ENCODE data around the gene NFIX. TPM values are rescaled to one million over a fixed set of nuclear protein-coding genes. Genes with fewer than 3 reads are reported as not detected.

Gene NFIX
- total and polyA plus RNA-seq, 2 donors (not counting 3 experiments of a cell fraction or from before 2014, with no cell fraction given) = 9.8 to 37.7 TPM

DNA sequence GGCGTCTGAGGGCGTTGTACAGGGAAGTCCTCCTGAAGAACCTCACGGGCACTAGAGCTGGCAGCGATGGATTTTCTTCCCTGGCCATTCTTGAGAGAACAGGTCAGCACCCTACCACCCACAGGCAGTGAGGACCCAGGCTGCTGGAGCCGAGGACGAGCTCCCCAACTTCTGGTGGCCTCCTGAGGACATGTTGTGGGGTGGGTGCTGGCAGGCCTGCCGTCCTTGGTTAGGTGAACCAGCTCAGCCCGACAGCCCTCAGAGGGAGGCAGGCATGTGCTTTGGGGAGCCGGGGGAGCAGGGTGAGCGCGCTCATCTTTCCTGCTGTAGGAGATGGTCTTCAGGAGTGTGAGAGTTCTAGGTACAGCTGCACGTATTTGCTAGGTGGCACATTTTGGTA, 92.0 kb downstream of the NFIX start:
- no peaks in the 10 kb centered on the region for H3K79me2 ChIP-seq (ENCODE audit: control insufficient read depth, insufficient read depth, low read length)
- H3K4me1 ChIP-seq (ENCODE audit: control insufficient read depth, extremely low read depth, insufficient read depth, low read length) = peaks cover 12% of the 10 kb centered on the region
- H3K9ac ChIP-seq (replicated peaks; ENCODE audit: extremely low read depth, insufficient read depth, low read length) = no peak overlapping the region
- no peaks in the 10 kb centered on the region for H3K27me3 ChIP-seq (ENCODE audit: control insufficient read depth in 2 of 2, insufficient read depth in 2 of 2, low read length in 2 of 2)
- no peak overlapping the region for H2AFZ ChIP-seq (ENCODE audit: low read depth, low read length)
- ChIA-PET CTCF (interaction anchor here (0.7 to 7.2 kb wide), 4 partner anchors 26 to 149 kb away, joined by 3 to 76 read pairs (median 8); partner anchors contain the start of gene CALR), POLR2A (no interaction called here)
- H3K9me3 ChIP-seq (replicated peaks; ENCODE audit: control insufficient read depth, insufficient read depth, low read length) = no peaks in the 10 kb centered on the region
- no peak overlapping the region for H3K4me2 ChIP-seq (ENCODE audit: insufficient read depth, low read length)
- DNase-seq (ENCODE audit: low read depth, low spot score) (no peak), FAIRE-seq (no peak)
- no peak overlapping the region for H3K27ac ChIP-seq (ENCODE audit: insufficient read depth, low read depth, low read length)
- dilution Hi-C loops (cut with MboI; ENCODE audit: extremely low pct_ligation_motif_present, low sequenced_read_pairs) (no loop called here), intact Hi-C loops (cut with micrococcal nuclease) (no loop called here)
- H4K20me1 ChIP-seq (replicated peaks; ENCODE audit: control insufficient read depth, extremely low read depth, insufficient read depth, low read length) = no peaks in the 10 kb centered on the region
- no peak overlapping the region for H3K4me3 ChIP-seq (replicated peaks in 1 of 3; ENCODE audit: insufficient read depth in 1 of 3, low read depth in 1 of 3, low read length in 3 of 3)
- no peak for TF ChIP-seq POLR2A (IDR thresholded peaks at IDR 0.05; ENCODE audit: low read depth, low read length)
- TF ChIP-seq, protein P1, sequence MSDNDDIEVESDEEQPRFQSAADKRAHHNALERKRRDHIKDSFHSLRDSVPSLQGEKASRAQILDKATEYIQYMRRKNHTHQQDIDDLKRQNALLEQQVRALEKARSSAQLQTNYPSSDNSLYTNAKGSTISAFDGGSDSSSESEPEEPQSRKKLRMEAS (IDR thresholded peaks at IDR 0.05; ENCODE audit: insufficient read depth, insufficient read length) = no peak
- TF ChIP-seq JUN (IDR thresholded peaks at IDR 0.05; ENCODE audit: borderline replicate concordance, insufficient read depth, insufficient read length, low read depth) = no peak
- TF ChIP-seq MYC (IDR thresholded peaks at IDR 0.05; ENCODE audit: low read depth, low read length) = no peak
- no peak for TF ChIP-seq FOS (IDR thresholded peaks at IDR 0.05; ENCODE audit: borderline replicate concordance, insufficient read depth, low read length)
- no peak for TF ChIP-seq EZH2 (IDR thresholded peaks at IDR 0.05; ENCODE audit: borderline replicate concordance, low read depth, low read length, severe bottlenecking)
- TF ChIP-seq, protein P2, sequence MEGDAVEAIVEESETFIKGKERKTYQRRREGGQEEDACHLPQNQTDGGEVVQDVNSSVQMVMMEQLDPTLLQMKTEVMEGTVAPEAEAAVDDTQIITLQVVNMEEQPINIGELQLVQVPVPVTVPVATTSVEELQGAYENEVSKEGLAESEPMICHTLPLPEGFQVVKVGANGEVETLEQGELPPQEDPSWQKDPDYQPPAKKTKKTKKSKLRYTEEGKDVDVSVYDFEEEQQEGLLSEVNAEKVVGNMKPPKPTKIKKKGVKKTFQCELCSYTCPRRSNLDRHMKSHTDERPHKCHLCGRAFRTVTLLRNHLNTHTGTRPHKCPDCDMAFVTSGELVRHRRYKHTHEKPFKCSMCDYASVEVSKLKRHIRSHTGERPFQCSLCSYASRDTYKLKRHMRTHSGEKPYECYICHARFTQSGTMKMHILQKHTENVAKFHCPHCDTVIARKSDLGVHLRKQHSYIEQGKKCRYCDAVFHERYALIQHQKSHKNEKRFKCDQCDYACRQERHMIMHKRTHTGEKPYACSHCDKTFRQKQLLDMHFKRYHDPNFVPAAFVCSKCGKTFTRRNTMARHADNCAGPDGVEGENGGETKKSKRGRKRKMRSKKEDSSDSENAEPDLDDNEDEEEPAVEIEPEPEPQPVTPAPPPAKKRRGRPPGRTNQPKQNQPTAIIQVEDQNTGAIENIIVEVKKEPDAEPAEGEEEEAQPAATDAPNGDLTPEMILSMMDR (IDR thresholded peaks at IDR 0.05; ENCODE audit: extremely low read depth in 1 of 2, insufficient read depth in 1 of 2, low read depth in 1 of 2, low read length in 2 of 2) = no peak
- TF ChIP-seq GATA2 (IDR thresholded peaks at IDR 0.05; ENCODE audit: insufficient read depth, insufficient read length, low read depth, low read length) = no peak
- no peak for TF ChIP-seq POLR2AphosphoS5 (IDR thresholded peaks at IDR 0.05; ENCODE audit: insufficient read depth, low read depth, low read length)
- BruUV-seq (replicated peaks) = no TSS peak
- H3K36me3 ChIP-seq (ENCODE audit: control insufficient read depth in 2 of 2, extremely low read depth in 1 of 2, insufficient read depth in 2 of 2, low read length in 2 of 2) = peaks cover 0 to 2% of the 10 kb centered on the region in 2 experiments
- H3K9me1 ChIP-seq (replicated peaks; ENCODE audit: control insufficient read depth, extremely low read depth, insufficient read depth, low read length) = no peaks in the 10 kb centered on the region

All from endothelial cell of umbilical vein (primary cell).